GM12878 (cell line): ENCODE results near the gene GALNT17. TPM values are rescaled to one million over a fixed set of nuclear protein-coding genes. Genes with fewer than 3 reads are reported as not detected.

Experiments
- ATAC-seq: fragments of 200-7000 bp; cut with Tn5 transposase; 3 replicates; pipeline ENCODE4 v1.9.1; 2020; ENCODE audit warnings: mild to moderate bottlenecking, moderate library complexity
- BruUV-seq: library from RNA; stranded (reverse); fragments of 400-500 nt; replicated peaks from 2 replicates; lab custom pipeline; 2021; lab: Mats Ljungman, UMichigan
- CTCF ChIA-PET: fragments of 300-600 bp; sonication (Branson Sonifier 250); formaldehyde crosslinking; extraction: SDS; loops from one replicate; lab custom pipeline; 2021; ENCODE audit warnings: inconsistent platforms; lab: Yijun Ruan, JAX
- POLR2A ChIA-PET: fragments of 350-600 bp; formaldehyde crosslinking; extraction: SDS; loops from one replicate; lab custom pipeline; 2021; ENCODE audit warnings: inconsistent platforms; lab: Charles Lee
- RAD21 ChIA-PET: fragments of 300-600 bp; sonication (Branson Sonifier 250); formaldehyde crosslinking; loops from one replicate; lab custom pipeline; 2023; ENCODE audit warnings: antibody characterized with exemption; ENCODE audit not compliant: unreplicated experiment; lab: Charles Lee
- SMC1A ChIA-PET: fragments of 300-600 bp; sonication (Branson Sonifier 250); formaldehyde crosslinking; loops from one replicate; lab custom pipeline; 2023; ENCODE audit not compliant: unreplicated experiment, uncharacterized antibody; lab: Charles Lee
- DNase-seq: peaks from one replicate; pipeline ENCODE4 v3.0.0-alpha.2; 2011; ENCODE audit warnings: low read depth, low spot score
- FAIRE-seq: peaks from 3 replicates; lab custom pipeline; 2011; peaks lifted over from hg19 to GRCh38; lab: Jason Lieb, UNC
- H2AFZ ChIP-seq: 2 replicates; pipeline ENCODE4 v1.6.0; 2011; ENCODE audit warnings: low read depth, low read length, control low read depth; ENCODE audit not compliant: control insufficient read depth
- H3K27ac ChIP-seq: 2 replicates; pipeline ENCODE4 v1.5.1; 2011; ENCODE audit warnings: control low read depth; ENCODE audit not compliant: control insufficient read depth, insufficient read depth
- H3K27me3 ChIP-seq, 2 experiments: replicated peaks in 1 of 2; 2 replicates each; pipeline versions ENCODE4 v1.6.0 to v1.6.1; 2011; ENCODE audit warnings: low read length in 1 of 2; ENCODE audit not compliant: control insufficient read depth in 2 of 2, insufficient read depth in 2 of 2
- H3K36me3 ChIP-seq, 2 experiments: 2 replicates each; pipeline ENCODE4 v1.5.1; 2011; ENCODE audit warnings: low read length in 1 of 2; ENCODE audit not compliant: control insufficient read depth in 2 of 2, insufficient read depth in 2 of 2
- H3K4me1 ChIP-seq: 2 replicates; pipeline ENCODE4 v1.6.1; 2011; ENCODE audit warnings: mild to moderate bottlenecking, low read length, moderate library complexity, mixed read lengths; ENCODE audit not compliant: control insufficient read depth, insufficient read depth
- H3K4me2 ChIP-seq: 2 replicates; pipeline ENCODE4 v1.6.0; 2011; ENCODE audit warnings: control low read depth; ENCODE audit not compliant: control insufficient read depth, insufficient read depth
- H3K4me3 ChIP-seq: fragments of 200-600 bp; sonication (generic); 2 replicates; pipeline ENCODE4 v1.5.1; 2016
- H3K79me2 ChIP-seq: 2 replicates; pipeline ENCODE4 v1.6.0; 2011; ENCODE audit warnings: low read length; ENCODE audit not compliant: control insufficient read depth, insufficient read depth
- H3K9ac ChIP-seq: 2 replicates; pipeline ENCODE4 v1.8.0; 2011; ENCODE audit warnings: low read length, control low read depth, mixed read lengths; ENCODE audit not compliant: control insufficient read depth, insufficient read depth
- H3K9me3 ChIP-seq: replicated peaks from 3 replicates; pipeline ENCODE4 v1.5.1; 2011; ENCODE audit warnings: mild to moderate bottlenecking, low read length; ENCODE audit not compliant: control insufficient read depth, insufficient read depth
- H4K20me1 ChIP-seq: 2 replicates; pipeline ENCODE4 v1.6.0; 2011; ENCODE audit not compliant: control insufficient read depth, insufficient read depth
- BACH1 ChIP-seq: fragments of 450-650 bp; IDR thresholded peaks from 2 replicates; pipeline ENCODE4 v1.6.1; 2017; ENCODE audit warnings: mild to moderate bottlenecking, borderline replicate concordance
- BCL11A ChIP-seq: IDR thresholded peaks from 2 replicates; pipeline ENCODE4 v1.6.1; 2011; ENCODE audit warnings: low read depth, low read length
- BCL3 ChIP-seq: IDR thresholded peaks from 2 replicates; pipeline ENCODE4 v1.6.1; 2011; ENCODE audit warnings: borderline replicate concordance, low read depth, mild to moderate bottlenecking, moderate library complexity, low read length; ENCODE audit not compliant: insufficient read depth, poor library complexity, severe bottlenecking
- CBFB ChIP-seq: IDR thresholded peaks from 2 replicates; pipeline ENCODE4 v1.6.1; 2016; ENCODE audit warnings: antibody characterized with exemption, low read depth
- CHD2 ChIP-seq: IDR thresholded peaks from 2 replicates; pipeline ENCODE4 v1.6.1; 2011; ENCODE audit warnings: low read depth, low read length, improper control_type of control experiment, borderline replicate concordance
- MEF2B ChIP-seq: fragments of 450-650 bp; IDR thresholded peaks from 2 replicates; pipeline ENCODE4 v1.6.1; 2018; ENCODE audit warnings: mild to moderate bottlenecking, moderate library complexity; ENCODE audit not compliant: partially characterized antibody, poor library complexity, severe bottlenecking
- MTA3 ChIP-seq: IDR thresholded peaks from 2 replicates; pipeline ENCODE4 v1.6.1; 2012; ENCODE audit warnings: low read length, inconsistent platforms, borderline replicate concordance
- MYB ChIP-seq: fragments of 150-350 bp; IDR thresholded peaks from 2 replicates; pipeline ENCODE4 v1.6.1; 2014; ENCODE audit warnings: mild to moderate bottlenecking, low read depth, low read length, borderline replicate concordance
- NFXL1 ChIP-seq: fragments of 450-650 bp; IDR thresholded peaks from 2 replicates; pipeline ENCODE4 v1.6.1; 2017; ENCODE audit warnings: antibody characterized with exemption, mild to moderate bottlenecking, borderline replicate concordance
- POLR2AphosphoS5 ChIP-seq: IDR thresholded peaks from 2 replicates; pipeline ENCODE4 v1.6.1; 2011; ENCODE audit warnings: mild to moderate bottlenecking, low read length, inconsistent platforms
- SMARCA5 ChIP-seq: fragments of 450-650 bp; IDR thresholded peaks from 2 replicates; pipeline ENCODE4 v1.6.1; 2017; ENCODE audit warnings: mild to moderate bottlenecking
- WGBS: methylation state at CpG from one replicate; pipeline ENCODE4 v1.1.6; 2016; ENCODE audit warnings: low lambda C conversion rate; ENCODE audit not compliant: insufficient replicate concordance, insufficient coverage; ENCODE audit errors: missing lambda C conversion rate; 5-methylcytosine and 5-hydroxymethylcytosine counted together
- in situ Hi-C: fragments of 300-500 bp; cut with MboI; formaldehyde crosslinking; loops from 9 replicates; pipeline ENCODE4 v1.14.3; 2018; ENCODE audit warnings: mixed read lengths
- intact Hi-C: fragments of 100-400 bp; cut with micrococcal nuclease; formaldehyde crosslinking; loops from one replicate; pipeline ENCODE4 v1.14.2; 2022; ENCODE audit not compliant: unreplicated experiment
- polyA plus RNA-seq, 11 experiments: library from polyadenylated mRNA; depleted of rRNA in 4 of 11; unstranded in 6 of 11; stranded (reverse) in 5 of 11; fragments of >200 nt; fragmentation: Nextera tagmentation in 4 of 11; fragmentation: Illumina TruSeq in 1 of 11; extraction: Ambion mirVana in 4 of 11; extraction: Trizol in 1 of 11; gene quantifications; 1 replicate in 1 of 11; 2 replicates in 10 of 11; pipeline versions ENCODE4 v1.2.1 to v1.2.3, GENCODE V29; 2011 to 2016; ENCODE audit warnings: inconsistent platforms in 2 of 11, missing spikeins in 2 of 11, low read depth in 1 of 11
- total RNA-seq, 4 experiments: library from RNA; depleted of rRNA in 3 of 4; stranded (reverse); fragments of >200 nt in 3 of 4; fragmentation: Illumina TruSeq in 1 of 4; extraction: Trizol in 1 of 4; gene quantifications; 2 replicates each; pipeline versions ENCODE4 v1.2.1 to v1.2.3, GENCODE V29; 2013 to 2021
- TF ChIP-seq, protein P1 (sequence below): fragments of 450-650 bp; IDR thresholded peaks from 2 replicates; pipeline ENCODE4 v1.6.1; 2017; ENCODE audit warnings: mild to moderate bottlenecking, low read depth, inconsistent platforms; ENCODE audit not compliant: poor library complexity, severe bottlenecking
- TF ChIP-seq, protein P2 (sequence below): fragments of 450-650 bp; IDR thresholded peaks from 2 replicates; pipeline ENCODE4 v1.6.1; 2017; ENCODE audit warnings: mild to moderate bottlenecking, moderate library complexity

GALNT17 gene
- total and polyA plus RNA-seq, 10 of the 15 experiments (the other 5 are each of a cell fraction or from before 2014, with no cell fraction given) = 0.12 to 0.15 TPM; not detected in 8

DNA sequence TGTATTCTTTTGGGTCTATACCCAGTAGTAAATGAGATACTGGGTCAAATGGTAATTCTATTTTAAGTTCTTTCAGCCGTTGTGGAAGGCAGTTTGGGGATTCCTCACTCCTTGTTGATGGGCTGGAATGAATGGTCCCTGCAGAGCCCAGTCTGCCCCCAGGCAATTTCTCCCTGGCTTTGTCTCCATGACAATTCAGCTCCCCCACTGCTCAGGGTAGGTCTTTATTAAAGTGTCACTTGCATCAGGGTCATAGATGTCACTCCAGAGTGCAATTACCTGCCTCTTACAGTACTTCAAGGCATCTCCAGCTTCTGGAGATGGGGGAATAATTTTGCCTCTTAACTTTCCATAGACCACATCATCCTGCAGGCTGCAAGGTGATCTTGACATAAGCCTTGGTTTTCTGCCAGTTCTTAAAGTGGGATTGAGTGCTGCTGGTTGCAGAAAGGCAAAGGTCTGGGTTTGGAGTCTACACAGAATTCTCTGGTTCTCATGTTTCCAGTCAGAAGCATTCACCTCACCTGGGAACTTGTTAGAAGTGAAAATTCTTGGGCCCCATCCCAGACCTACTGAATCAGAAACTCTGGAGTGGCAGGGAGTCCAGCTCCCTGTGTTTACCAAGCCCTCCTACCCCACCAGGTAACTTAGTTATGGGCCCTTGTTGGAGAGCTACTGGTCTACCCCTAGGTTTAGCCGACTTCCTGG, 442.4 kb downstream of the GALNT17 start (continued):
- TF ChIP-seq, protein P1, sequence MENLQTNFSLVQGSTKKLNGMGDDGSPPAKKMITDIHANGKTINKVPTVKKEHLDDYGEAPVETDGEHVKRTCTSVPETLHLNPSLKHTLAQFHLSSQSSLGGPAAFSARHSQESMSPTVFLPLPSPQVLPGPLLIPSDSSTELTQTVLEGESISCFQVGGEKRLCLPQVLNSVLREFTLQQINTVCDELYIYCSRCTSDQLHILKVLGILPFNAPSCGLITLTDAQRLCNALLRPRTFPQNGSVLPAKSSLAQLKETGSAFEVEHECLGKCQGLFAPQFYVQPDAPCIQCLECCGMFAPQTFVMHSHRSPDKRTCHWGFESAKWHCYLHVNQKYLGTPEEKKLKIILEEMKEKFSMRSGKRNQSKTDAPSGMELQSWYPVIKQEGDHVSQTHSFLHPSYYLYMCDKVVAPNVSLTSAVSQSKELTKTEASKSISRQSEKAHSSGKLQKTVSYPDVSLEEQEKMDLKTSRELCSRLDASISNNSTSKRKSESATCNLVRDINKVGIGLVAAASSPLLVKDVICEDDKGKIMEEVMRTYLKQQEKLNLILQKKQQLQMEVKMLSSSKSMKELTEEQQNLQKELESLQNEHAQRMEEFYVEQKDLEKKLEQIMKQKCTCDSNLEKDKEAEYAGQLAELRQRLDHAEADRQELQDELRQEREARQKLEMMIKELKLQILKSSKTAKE = no peak
- TF ChIP-seq MTA3 = no peak

DNA sequence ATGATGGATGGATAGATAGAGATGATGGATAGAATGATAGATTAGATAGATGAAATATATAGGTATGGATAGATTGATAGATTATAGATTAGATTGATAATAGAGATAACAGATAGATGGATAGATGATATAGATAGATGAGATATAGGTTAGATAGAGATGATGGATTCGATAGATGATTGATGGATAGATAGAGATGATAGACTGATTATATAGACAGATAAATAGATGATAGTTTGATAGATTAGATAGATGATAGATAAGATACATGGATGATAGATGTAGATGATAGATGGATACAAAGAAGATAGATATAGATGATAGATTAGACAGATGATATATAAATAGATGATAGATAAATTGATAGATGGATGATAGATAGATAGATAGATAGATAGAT, 448.1 kb downstream of the GALNT17 start:
- Histone ChIP-seq H3K9ac (no peak overlapping the region), H3K27me3 (no peaks in the 10 kb centered on the region), H3K9me3 (no peaks in the 10 kb centered on the region), H3K27ac (no peak overlapping the region), H3K4me2 (no peak overlapping the region), H3K36me3 (no peaks in the 10 kb centered on the region), H3K4me1 (no peaks in the 10 kb centered on the region), H4K20me1 (no peaks in the 10 kb centered on the region), H3K79me2 (no peaks in the 10 kb centered on the region), H3K4me3 (no peak overlapping the region), H2AFZ (no peak overlapping the region)
- ATAC-seq (no peak), FAIRE-seq (no peak), DNase-seq (no peak)
- ChIA-PET RAD21 (no interaction called here), POLR2A (no interaction called here), CTCF (no interaction called here), SMC1A (no interaction called here)
- BruUV-seq = no TSS peak
- in situ Hi-C loops = no loop called here
- 8% methylated on average over 1 of the region's 1 CpG for WGBS
- intact Hi-C loops = no loop called here
- TF ChIP-seq BCL3 (no peak), BACH1 (no peak), POLR2AphosphoS5 (no peak), CHD2 (no peak), BCL11A (no peak), MEF2B (no peak), MYB (no peak), SMARCA5 (no peak), CBFB (no peak), NFXL1 (no peak)
- TF ChIP-seq, protein P2, sequence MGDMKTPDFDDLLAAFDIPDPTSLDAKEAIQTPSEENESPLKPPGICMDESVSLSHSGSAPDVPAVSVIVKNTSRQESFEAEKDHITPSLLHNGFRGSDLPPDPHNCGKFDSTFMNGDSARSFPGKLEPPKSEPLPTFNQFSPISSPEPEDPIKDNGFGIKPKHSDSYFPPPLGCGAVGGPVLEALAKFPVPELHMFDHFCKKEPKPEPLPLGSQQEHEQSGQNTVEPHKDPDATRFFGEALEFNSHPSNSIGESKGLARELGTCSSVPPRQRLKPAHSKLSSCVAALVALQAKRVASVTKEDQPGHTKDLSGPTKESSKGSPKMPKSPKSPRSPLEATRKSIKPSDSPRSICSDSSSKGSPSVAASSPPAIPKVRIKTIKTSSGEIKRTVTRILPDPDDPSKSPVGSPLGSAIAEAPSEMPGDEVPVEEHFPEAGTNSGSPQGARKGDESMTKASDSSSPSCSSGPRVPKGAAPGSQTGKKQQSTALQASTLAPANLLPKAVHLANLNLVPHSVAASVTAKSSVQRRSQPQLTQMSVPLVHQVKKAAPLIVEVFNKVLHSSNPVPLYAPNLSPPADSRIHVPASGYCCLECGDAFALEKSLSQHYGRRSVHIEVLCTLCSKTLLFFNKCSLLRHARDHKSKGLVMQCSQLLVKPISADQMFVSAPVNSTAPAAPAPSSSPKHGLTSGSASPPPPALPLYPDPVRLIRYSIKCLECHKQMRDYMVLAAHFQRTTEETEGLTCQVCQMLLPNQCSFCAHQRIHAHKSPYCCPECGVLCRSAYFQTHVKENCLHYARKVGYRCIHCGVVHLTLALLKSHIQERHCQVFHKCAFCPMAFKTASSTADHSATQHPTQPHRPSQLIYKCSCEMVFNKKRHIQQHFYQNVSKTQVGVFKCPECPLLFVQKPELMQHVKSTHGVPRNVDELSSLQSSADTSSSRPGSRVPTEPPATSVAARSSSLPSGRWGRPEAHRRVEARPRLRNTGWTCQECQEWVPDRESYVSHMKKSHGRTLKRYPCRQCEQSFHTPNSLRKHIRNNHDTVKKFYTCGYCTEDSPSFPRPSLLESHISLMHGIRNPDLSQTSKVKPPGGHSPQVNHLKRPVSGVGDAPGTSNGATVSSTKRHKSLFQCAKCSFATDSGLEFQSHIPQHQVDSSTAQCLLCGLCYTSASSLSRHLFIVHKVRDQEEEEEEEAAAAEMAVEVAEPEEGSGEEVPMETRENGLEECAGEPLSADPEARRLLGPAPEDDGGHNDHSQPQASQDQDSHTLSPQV = no peak
